Activated gamma-delta T cell (primary cell): ENCODE results near the gene MREG.
"Not testable (repeated sequence)": the region's sequence is repeated elsewhere in the genome, so short reads cannot be mapped to it uniquely, and the experiment has no call there.

Source experiments
- DNase-seq: peaks from one replicate; lab custom pipeline; 2025; lab: John Stamatoyannopoulos, UW

Gene MREG

GRCh38 chr2:215988556-215989207 is 24.7 kb downstream of the MREG start:
- DNase-seq = not testable (repeated sequence)

GRCh38 chr2:215985257-215985656 is 28.1 kb downstream of the MREG start:
- DNase-seq = no peak

- DNase-seq = no peak
These were observed 28.7 kb downstream of the MREG start for GRCh38 chr2:215984661-215985060.

GRCh38 chr2:215983581-215984351 is 29.6 kb downstream of the MREG start:
- DNase-seq = no peak

GRCh38 chr2:215982465-215982875 is 30.9 kb downstream of the MREG start:
- DNase-seq = no peak

GRCh38 chr2:215981115-215981514 is 32.2 kb downstream of the MREG start:
- no peak for DNase-seq

GRCh38 chr2:215979620-215980019 is 33.7 kb downstream of the MREG start:
- no peak for DNase-seq

- no peak for DNase-seq
These were observed 38.5 kb downstream of the MREG start for GRCh38 chr2:215974700-215975429.

GRCh38 chr2:215973954-215974699 is 39.2 kb downstream of the MREG start:
- no peak for DNase-seq

- DNase-seq = no peak
These were observed 40.1 kb downstream of the MREG start for GRCh38 chr2:215973145-215973792.

GRCh38 chr2:215971671-215972070 is 41.7 kb downstream of the MREG start:
- no peak for DNase-seq

GRCh38 chr2:215970894-215971293 is 42.5 kb downstream of the MREG start:
- DNase-seq = not testable (repeated sequence)

- no peak for DNase-seq
These were observed 42.9 kb downstream of the MREG start for GRCh38 chr2:215970425-215970824.

- DNase-seq = no peak
These were observed 44.1 kb downstream of the MREG start for GRCh38 chr2:215969131-215969841.

- DNase-seq = no peak
These were observed 44.9 kb downstream of the MREG start for GRCh38 chr2:215968499-215968898.

- no peak for DNase-seq
These were observed 45.6 kb downstream of the MREG start for GRCh38 chr2:215967590-215968378.

- no peak for DNase-seq
These were observed 46.4 kb downstream of the MREG start for GRCh38 chr2:215966951-215967350.

- DNase-seq = no peak
These were observed 47.1 kb downstream of the MREG start for GRCh38 chr2:215966274-215966673.

GRCh38 chr2:215965532-215966165 is 47.7 kb downstream of the MREG start:
- no peak for DNase-seq

GRCh38 chr2:215961981-215962380 is 51.4 kb downstream of the MREG start:
- no peak for DNase-seq
